ENCODE measurements around the gene ADAM30.

Gene ADAM30

GRCh38 chr1:119898530-119898929 is 2.2 kb upstream of the ADAM30 start:
- no peak for DNase-seq (ENCODE audit: low read depth)
- no peak overlapping the region for H3K4me3 ChIP-seq (ENCODE audit: low read depth, low read length)
- no peak for TF ChIP-seq CTCF (IDR thresholded peaks at IDR 0.05; ENCODE audit: control insufficient read depth, extremely low read depth, insufficient read depth)

DNA sequence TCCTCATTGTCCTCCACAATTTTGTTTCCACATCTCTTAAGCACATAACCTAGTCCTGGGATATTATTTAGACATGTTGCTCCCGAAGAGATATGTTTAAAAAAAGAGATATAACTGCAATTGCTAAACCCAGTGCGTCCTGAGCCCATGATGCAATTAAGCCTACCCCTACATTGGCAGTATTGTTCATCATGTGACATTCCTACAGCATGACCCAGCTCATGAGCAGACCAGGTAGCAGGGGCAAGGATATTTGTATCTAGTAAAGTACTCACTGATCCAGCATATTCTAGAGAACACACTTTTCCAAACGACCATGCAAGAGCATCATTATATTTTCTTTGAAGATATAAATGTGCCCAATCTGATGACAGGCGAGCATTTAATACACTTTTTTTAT is 1.2 kb downstream of the ADAM30 start:
- no peak overlapping the region for H3K4me3 ChIP-seq (ENCODE audit: low read depth, low read length)
- DNase-seq (ENCODE audit: low read depth): no peak
- no peak for TF ChIP-seq CTCF (IDR thresholded peaks at IDR 0.05; ENCODE audit: control insufficient read depth, extremely low read depth, insufficient read depth)

- DNase-seq (ENCODE audit: low read depth): no peak
- TF ChIP-seq CTCF (IDR thresholded peaks at IDR 0.05; ENCODE audit: control insufficient read depth, extremely low read depth, insufficient read depth): no peak
- no peak overlapping the region for H3K4me3 ChIP-seq (ENCODE audit: low read depth, low read length)
These were observed 2.3 kb downstream of the ADAM30 start for GRCh38 chr1:119893827-119894700.

DNA sequence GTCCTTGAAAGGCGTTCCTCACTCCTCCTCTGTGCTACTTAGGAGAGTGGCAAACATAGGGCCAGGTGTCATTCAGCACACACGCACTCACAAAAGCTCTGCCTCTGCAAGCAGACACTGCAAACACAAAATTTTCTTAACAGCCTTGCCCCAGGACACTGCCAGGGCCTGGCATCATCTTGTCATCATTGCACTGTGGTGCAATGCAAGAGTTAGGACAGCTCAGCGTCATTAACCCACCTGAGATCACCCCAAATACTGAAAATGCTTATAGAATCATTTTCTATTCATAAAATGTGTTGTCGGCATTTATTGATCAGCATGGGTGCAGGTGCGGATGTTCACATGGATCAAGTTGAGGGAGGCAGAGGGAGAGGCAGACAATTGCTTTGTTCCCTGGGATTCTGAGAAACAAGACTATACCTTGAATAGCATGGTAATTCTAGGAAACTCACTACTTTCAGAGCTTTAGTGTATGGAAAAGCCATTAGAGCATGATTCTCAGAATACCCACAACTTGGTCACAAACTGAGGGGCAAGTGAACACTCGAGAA is 3.0 kb downstream of the ADAM30 start:
- no peak for TF ChIP-seq CTCF (IDR thresholded peaks at IDR 0.05; ENCODE audit: control insufficient read depth, extremely low read depth, insufficient read depth)
- no peak for DNase-seq (ENCODE audit: low read depth)

DNA sequence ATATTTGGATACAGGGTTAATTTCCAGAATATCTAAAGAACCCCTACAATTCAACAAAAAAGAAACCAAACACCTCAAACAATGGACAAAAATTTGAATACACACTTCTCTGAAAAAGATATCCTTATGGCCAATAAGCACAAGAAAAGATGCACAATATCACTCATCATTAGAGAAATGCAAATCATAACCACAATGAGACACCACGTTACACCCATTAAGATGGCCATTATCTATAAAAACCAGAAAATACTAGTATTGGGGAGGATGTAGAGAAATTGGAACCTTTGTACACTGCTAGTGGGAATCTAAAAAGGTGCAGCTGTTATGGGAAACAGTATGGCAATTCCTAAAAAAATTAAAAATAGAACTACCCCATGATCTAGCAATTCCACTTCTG is 4.9 kb downstream of the ADAM30 start:
- no peak for DNase-seq (ENCODE audit: low read depth)
- no peak overlapping the region for H3K4me3 ChIP-seq (ENCODE audit: low read depth, low read length)
- no peak for TF ChIP-seq CTCF (IDR thresholded peaks at IDR 0.05; ENCODE audit: control insufficient read depth, extremely low read depth, insufficient read depth)

More for the DNA sequence above, 3.0 kb downstream of the ADAM30 start:
- H3K4me3 ChIP-seq (ENCODE audit: low read depth, low read length): no peak overlapping the region

DNA sequence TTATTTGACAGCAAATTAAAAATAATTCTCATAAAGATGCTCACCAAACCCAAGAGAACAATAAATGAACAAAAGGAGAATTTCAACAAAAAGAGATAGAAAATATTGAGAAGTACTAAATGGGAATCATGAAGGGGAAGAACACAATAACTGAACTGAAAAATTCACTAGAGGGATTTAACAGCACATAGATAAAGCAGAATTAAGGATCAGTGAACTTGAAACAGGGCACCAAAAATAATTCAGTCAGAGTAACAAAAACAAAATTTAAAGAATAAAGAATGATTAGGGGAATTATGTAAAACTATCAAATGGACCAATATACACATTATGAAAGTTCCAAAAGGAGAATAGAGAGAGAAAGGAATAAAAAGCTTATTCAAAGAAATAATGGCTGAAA is 7.8 kb downstream of the ADAM30 start:
- no peak overlapping the region for H3K4me3 ChIP-seq (ENCODE audit: low read depth, low read length)
- no peak for TF ChIP-seq CTCF (IDR thresholded peaks at IDR 0.05; ENCODE audit: control insufficient read depth, extremely low read depth, insufficient read depth)
- DNase-seq (ENCODE audit: low read depth): no peak
